ENCODE measurements around the gene ARHGAP4. TPM values are rescaled to one million over a fixed set of nuclear protein-coding genes. Genes with fewer than 3 reads are reported as not detected.

Gene ARHGAP4
- total RNA-seq, 1 experiment from 2014 or later = 15.0 TPM

DNA sequence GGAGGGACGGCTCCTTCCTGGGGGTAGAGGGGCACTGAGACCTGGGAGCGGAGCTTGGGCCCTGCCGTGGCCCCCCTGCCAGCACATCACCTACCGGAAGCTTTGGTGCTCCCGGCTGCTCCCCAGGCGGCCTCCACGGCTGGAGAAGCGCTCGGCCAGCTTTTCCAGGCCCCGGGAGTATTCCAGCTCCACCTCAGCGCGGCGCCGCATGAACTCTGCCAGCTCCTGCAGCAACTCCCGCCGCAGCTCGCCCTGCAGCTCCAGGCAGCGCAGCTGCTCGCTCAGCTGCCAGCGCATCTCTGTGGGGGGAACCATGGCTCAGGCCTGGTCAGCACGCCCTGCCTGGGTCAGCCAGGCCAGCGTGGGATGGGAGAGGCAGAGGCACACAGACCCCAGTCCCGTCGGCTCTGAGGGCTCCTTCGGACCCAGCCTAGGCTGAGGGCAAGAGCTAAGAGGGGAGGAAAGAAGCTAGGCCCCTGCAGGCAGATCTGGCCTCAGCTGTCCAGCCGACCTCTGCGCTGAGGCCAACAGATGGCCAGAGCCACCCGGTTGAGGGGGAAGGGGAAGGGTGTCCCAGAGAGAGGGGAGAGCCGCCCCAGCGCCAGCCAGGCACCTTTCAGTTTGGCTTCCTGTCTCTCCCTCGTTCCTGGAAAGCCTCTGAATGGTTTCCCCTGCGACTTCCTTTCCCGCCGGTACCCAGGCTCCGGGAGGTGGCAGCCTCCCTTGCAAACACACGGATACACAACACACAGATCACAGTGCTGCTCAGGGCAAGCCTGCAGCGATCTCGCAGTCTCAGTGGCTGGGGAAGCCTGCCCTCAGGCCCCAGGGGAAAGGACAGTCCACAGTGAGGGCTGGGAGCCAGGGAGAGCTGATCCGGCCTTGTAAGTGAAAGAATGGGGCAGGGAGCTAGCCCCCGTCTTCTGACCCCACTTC, 4.3 kb downstream of the ARHGAP4 start:
- no peak for DNase-seq (ENCODE audit: low read depth, low spot score)
- in situ Hi-C loops (cut with HindIII; ENCODE audit: low pct_unique_long_range_greater_than_20kb, low sequenced_read_pairs) = no loop called here

DNA sequence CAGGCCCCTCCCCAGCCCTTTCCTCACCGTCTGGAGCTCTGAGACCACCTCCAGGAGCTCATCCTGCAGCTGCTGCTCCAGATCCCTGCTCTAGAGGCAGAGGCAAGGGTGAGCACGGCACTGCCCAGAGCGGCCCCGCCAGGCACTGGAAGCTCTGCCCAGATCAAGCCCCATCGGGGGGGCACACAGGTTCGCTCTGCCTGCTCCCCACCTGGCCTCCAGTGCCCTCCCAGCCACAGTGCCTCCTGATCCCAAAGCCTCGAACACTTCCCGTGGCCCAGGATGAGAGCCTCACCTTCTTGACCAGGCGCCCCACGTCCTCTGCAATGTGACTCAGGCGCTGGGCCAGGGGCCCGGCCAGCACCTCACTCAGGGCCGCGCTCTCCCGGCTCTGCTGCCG, 5.0 kb downstream of the ARHGAP4 start:
- in situ Hi-C loops (cut with HindIII; ENCODE audit: low pct_unique_long_range_greater_than_20kb, low sequenced_read_pairs) = no loop called here
- DNase-seq (ENCODE audit: low read depth, low spot score) = no peak

DNA sequence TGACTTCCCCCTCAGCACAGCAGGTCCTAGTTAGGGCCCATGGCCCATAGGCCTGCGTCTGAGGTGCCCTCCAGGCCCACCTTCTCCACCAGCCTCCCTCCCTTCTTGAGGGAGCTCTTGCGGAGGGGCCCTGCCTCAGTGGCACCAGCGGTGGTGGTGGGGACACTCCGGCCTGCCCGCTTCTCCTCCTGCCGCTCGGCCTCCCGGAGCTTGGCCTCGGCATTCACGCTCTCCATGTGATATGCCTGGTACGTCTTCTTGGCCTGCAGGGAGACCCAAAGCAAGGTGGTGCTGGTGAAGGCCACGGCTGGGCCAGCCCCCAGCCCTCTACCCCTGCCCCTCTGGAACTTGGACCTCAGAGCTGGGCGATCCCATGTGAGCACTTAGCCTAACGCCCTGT, 5.5 kb downstream of the ARHGAP4 start:
- in situ Hi-C loops (cut with HindIII; ENCODE audit: low pct_unique_long_range_greater_than_20kb, low sequenced_read_pairs) = no loop called here

DNA sequence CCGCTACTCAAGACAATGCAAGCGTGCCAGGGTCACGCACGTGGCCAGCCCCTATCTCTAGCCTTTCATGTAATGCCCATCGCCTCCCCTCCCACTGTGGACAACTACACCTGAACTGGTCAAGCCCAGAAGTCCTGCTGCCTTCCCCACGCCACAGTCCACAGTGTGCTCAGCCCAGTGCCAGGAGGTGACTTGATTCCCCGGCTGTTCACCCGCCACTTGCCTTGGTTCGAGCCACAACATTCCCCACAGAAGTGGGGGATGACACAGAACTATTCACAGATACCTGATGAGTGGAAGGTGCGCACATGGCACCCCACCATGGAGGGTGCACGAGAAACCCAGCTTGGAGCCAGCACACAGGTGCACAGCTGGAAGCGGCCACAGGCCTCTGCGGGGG, 6.8 kb downstream of the ARHGAP4 start:
- DNase-seq (ENCODE audit: low read depth, low spot score) = no peak
- in situ Hi-C loops (cut with HindIII; ENCODE audit: low pct_unique_long_range_greater_than_20kb, low sequenced_read_pairs) = no loop called here

More for the DNA sequence above, 5.5 kb downstream of the ARHGAP4 start:
- DNase-seq (ENCODE audit: low read depth, low spot score) = no peak

DNA sequence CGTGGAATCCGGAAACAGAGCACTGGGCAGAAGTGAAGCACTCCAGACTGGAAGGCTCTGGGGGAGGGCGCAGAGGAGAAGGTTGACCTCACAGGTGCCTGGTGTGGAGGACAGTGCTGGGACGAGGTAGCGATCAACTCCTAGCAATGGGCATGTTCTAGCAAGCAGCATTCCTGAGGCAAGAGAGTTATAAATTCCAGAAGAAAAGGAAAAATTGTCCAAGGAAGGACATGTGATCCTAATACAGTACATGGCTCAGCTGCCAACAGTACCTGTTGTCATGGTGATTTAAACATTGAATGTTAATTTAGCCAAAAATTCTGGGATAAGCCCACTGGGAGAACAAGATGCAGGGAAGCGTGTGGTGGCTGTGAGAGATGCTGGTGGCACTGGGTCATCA, 8.2 kb downstream of the ARHGAP4 start:
- in situ Hi-C loops (cut with HindIII; ENCODE audit: low pct_unique_long_range_greater_than_20kb, low sequenced_read_pairs) = no loop called here
- no peak for DNase-seq (ENCODE audit: low read depth, low spot score)

DNA sequence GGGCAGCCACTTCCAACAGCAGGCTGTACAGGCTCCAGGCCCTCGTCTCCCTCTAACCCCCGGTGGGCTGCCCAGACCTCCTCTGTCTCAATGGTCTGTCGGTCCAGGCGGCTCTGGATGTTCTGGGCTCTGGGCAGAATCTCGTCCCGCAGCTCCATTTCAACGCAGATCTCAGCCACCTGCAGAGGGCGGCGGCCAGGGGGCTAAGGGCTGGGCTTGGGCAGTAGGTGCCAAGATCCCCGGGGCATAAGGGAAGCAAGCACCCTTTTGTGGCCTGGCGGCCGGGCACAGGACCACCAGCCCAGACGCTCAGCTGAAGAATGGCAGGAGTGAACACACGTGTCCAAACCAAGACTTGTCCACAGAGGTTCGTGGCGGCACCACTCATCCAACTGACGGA, 12.4 kb downstream of the ARHGAP4 start:
- in situ Hi-C loops (cut with HindIII; ENCODE audit: low pct_unique_long_range_greater_than_20kb, low sequenced_read_pairs) = no loop called here
- no peak for DNase-seq (ENCODE audit: low read depth, low spot score)

DNA sequence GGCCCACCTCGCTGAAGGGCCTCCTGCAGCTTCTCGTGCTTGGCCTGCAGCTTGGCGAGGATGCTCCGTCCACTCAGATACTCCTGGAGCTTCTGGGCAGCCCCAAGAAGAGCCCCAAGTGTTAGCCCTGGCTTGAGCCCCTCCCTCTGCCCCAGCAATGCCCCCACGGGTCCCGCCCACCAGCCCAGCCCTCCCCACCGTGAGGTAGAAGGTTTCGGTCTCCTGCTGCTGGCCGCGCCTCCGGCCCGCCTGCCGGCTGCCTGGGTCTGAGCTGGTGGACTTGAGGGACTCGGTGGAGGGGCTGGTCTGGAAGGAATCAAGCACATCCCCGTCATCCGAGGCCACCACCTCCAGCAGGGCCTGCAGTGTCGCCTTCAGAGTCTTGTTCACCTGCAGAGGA, 12.9 kb downstream of the ARHGAP4 start:
- in situ Hi-C loops (cut with HindIII; ENCODE audit: low pct_unique_long_range_greater_than_20kb, low sequenced_read_pairs) = no loop called here

DNA sequence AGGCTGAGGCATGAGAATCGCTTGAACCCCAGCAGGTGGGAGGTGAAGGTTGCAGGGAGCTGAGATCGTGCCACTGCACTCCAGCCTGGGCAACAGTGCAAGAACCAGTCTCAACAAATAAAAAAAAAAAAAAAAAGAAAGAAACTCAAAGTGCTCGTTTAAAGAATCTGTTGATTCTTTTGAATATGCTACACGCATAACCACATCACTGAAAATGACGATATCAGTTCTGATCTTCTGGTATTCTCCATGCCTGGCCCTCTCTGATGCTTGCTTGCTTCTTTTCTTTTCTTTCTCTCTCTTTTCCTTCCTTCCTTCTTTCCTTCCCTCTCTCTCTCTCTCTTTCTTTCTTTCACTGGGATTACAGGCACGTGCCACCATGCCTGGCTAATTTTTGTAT, 14.3 kb downstream of the ARHGAP4 start:
- DNase-seq (ENCODE audit: low read depth, low spot score) = no peak
- in situ Hi-C loops (cut with HindIII; ENCODE audit: low pct_unique_long_range_greater_than_20kb, low sequenced_read_pairs) = no loop called here

More for the DNA sequence above, 12.9 kb downstream of the ARHGAP4 start:
- no peak for DNase-seq (ENCODE audit: low read depth, low spot score)

DNA sequence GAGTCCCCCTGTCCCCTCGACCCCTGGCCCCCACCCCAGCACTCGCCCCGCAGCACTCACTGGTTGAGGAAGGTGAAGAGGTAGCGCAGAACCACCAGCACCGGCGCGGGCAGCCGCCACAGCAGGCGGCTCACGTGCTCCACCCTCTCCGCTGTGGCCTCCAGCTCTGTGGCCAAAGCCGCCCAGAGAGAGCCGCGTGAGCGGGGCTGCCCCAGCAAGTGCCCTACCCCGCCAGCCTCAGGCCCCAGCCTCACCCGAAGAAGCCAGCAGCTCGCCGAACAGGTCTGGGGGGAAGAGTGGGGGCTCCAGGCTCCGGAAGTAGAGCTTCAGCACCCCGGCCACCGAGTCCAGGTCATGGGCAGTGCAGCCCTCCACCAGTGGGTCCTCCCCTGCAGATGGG, 15.6 kb downstream of the ARHGAP4 start:
- in situ Hi-C loops (cut with HindIII; ENCODE audit: low pct_unique_long_range_greater_than_20kb, low sequenced_read_pairs) = no loop called here
- DNase-seq (ENCODE audit: low read depth, low spot score) = no peak

DNA sequence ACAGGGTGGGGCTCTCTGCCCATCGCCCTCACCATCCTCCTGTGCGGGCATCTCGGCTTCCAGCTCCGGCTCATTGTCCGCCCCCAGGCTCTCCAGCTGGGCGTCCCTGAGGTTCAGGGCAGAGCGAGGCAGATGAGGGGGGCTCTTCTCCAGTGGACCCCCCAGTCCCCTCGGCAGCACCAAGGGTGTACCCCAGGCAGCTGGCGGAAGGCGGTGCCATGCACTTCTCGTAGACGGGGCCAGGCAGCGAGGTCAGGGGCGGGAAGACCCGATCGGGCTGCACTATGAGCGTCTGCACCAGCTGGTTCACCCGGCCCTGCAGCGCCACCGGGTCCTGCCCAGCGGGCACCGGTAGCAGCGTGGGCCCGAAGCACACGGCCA, 16.1 kb downstream of the ARHGAP4 start:
- in situ Hi-C loops (cut with HindIII; ENCODE audit: low pct_unique_long_range_greater_than_20kb, low sequenced_read_pairs) = no loop called here
- DNase-seq (ENCODE audit: low read depth, low spot score) = no peak

DNA sequence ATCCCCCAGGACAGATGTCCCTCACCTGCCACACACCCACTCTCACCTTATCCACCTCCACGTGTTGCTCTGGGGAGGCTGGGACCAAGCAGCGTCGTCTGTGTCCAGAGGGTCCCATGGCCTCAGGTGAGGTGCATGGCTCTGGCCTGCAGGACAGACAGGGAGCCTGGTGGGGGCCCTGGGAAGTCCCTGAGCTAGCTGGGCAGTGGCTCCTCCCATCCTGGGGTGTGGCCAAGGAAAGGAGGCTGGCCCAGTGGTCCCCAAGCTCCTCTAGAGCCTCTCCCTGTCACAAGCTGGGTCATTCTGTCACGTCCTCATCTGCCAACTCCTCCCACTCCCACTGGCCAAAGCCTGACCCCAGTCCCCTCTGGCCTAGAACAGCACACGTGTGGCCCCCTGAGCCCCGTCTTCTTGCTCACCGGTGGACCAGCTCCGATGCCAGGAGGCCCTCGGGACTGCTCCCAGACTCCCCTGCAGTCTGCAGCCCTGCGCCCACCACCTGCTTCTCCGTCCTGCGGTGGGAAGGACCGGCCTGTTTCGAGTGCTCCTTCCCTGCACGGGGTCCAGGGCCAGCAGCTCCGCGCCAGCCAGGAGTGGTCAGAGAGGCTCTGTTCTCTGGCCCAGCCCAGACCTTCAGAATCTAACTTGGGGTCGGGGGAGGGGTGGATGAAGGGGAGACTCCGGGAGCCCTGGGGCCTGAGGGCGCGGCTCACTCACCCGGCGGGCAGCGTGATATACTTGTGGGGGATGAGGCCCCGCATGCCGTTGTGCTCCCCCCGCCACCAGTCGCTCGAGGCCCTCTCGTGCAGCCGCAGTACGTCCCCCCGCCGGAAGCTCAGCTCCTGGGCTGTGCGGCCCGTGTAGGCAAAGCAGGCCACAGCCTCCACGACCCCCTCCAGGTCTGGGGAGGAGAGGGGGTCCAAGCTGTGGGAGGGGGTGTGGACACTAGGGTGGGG, 16.8 kb downstream of the ARHGAP4 start:
- DNase-seq (ENCODE audit: low read depth, low spot score) = peak; percentile 56
- in situ Hi-C loops (cut with HindIII; ENCODE audit: low pct_unique_long_range_greater_than_20kb, low sequenced_read_pairs) = no loop called here

DNA sequence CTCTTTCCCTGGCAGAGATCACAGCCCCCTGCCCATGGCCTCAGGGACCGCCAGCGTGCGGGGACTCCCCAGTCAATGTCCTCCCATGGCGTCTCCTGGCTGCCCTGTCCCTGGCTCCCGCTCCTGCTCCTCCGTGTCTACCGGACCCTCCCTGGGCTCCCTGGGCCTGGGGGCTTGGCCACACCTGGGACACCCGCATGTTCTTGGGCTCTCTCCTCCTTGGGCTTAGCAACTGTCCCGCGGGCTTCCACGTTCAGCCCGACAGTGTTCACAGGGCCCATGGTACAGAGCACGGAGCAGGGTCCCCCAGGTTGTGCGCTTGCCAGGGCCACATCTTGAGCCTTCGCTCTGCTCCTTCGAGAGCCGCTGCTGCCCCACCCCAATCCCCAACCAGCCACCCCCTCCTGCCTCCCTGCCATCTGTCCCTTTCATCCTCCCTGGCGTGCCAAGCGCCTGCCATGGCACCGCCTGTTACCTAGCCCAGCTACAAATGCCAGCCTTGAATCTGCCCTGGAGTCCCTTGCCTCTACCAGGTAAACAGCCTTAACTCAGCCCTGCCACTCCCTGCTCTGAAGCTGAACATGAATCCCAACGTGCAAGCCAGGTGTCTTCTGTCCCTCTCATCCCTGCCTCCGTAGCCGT, 17.7 kb downstream of the ARHGAP4 start:
- in situ Hi-C loops (cut with HindIII; ENCODE audit: low pct_unique_long_range_greater_than_20kb, low sequenced_read_pairs) = no loop called here
- no peak for DNase-seq (ENCODE audit: low read depth, low spot score)

DNA sequence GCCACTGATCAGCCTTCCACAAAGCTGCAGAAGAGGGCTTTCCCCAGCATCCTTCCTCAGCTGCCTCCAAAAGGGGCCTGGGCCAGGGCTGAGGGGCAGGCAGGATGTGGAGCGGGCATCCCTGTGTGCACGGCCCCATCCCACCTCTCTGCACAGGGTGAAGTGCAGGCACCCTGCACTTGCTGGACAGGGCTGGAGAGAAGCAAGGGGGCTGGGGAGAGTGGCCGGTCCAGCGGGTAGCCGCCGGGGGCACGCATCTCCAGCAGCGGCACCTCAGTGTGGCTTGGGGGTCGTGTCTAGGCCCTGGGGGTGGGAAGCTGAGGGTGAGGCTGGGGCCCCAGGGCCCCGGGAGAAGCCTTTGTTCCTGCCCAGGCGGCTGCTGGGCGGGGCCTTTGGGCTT, 18.6 kb downstream of the ARHGAP4 start:
- no peak for DNase-seq (ENCODE audit: low read depth, low spot score)
- in situ Hi-C loops (cut with HindIII; ENCODE audit: low pct_unique_long_range_greater_than_20kb, low sequenced_read_pairs) = no loop called here

DNA sequence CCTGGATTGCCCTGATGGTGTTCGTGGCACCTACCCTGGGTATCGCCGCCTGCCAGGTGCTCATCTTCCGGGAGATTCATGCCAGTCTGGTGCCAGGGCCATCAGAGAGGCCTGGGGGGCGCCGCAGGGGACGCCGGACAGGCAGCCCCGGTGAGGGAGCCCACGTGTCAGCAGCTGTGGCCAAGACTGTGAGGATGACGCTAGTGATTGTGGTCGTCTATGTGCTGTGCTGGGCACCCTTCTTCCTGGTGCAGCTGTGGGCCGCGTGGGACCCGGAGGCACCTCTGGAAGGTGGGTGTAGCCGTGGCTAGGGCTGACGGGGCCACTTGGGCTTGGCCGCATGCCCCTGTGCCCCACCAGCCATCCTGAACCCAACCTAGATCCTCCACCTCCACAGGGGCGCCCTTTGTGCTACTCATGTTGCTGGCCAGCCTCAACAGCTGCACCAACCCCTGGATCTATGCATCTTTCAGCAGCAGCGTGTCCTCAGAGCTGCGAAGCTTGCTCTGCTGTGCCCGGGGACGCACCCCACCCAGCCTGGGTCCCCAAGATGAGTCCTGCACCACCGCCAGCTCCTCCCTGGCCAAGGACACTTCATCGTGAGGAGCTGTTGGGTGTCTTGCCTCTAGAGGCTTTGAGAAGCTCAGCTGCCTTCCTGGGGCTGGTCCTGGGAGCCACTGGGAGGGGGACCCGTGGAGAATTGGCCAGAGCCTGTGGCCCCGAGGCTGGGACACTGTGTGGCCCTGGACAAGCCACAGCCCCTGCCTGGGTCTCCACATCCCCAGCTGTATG, 19.7 kb downstream of the ARHGAP4 start:
- no peak for DNase-seq (ENCODE audit: low read depth, low spot score)
- in situ Hi-C loops (cut with HindIII; ENCODE audit: low pct_unique_long_range_greater_than_20kb, low sequenced_read_pairs) = no loop called here

DNA sequence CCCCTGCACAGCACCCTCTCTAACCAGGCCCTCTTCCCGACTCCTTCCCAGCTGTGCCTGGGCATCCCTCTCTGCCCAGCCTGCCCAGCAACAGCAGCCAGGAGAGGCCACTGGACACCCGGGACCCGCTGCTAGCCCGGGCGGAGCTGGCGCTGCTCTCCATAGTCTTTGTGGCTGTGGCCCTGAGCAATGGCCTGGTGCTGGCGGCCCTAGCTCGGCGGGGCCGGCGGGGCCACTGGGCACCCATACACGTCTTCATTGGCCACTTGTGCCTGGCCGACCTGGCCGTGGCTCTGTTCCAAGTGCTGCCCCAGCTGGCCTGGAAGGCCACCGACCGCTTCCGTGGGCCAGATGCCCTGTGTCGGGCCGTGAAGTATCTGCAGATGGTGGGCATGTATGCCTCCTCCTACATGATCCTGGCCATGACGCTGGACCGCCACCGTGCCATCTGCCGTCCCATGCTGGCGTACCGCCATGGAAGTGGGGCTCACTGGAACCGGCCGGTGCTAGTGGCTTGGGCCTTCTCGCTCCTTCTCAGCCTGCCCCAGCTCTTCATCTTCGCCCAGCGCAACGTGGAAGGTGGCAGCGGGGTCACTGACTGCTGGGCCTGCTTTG, 20.5 kb downstream of the ARHGAP4 start:
- no peak for DNase-seq (ENCODE audit: low read depth, low spot score)
- in situ Hi-C loops (cut with HindIII; ENCODE audit: low pct_unique_long_range_greater_than_20kb, low sequenced_read_pairs) = no loop called here

DNA sequence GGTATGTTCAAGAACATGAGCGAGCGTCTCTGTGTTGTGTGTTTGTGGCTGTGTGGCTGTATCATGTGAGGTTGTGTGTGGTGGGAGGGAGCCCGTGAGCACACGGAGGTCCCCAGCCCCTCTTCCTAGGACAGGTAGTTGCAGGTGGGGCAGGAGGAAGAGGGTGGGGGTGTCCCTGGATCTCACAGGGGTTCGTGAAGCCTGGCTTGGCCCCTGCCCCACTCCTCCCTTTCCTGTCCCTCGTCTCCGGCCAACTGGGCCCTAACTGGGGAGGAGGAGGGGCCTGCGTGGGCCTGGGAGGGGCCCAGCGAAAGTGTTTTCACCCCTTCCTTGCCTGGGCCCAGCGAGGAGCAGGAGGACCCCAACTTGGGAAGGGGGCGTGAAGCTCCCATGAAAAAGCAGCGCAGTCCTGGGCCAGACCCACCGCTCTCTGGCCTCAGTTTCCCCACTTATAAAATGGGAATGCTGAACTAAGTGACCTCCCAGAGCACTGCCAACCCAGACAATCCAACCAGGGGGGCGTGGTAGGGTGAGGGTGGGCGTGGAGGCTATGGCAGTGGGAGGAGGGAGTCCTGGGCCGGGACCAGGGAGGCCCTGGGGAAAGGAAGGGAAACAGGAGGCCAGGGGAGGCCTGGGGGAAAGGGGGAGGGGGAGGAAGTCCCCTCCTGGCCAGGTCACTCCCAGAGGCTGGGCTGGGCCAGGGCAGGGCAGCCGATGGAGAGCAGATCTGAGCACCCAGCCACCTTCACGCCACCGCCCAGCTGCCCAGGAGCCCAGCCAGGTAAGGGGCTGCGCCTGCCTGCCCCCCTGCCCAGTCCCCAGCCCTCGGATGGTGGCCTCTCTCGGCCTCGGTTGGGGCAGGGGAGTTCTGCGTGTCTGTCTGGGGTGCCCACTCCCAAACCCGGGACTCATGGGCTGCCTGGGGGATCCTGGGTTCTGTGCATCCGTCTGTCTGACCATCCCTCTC, 21.8 kb downstream of the ARHGAP4 start, which contains the start of gene AVPR2:
TSS of gene AVPR2 (plus strand) at position 683 of the 967 bp plus-strand sequence. CDS start 473 bp downstream, outside the sequence.
- no peak for DNase-seq (ENCODE audit: low read depth, low spot score)
- in situ Hi-C loops (cut with HindIII; ENCODE audit: low pct_unique_long_range_greater_than_20kb, low sequenced_read_pairs) = no loop called here
